Prostate gland (tissue), 2 donors: ENCODE data around the gene HNRNPA3. TPM values are rescaled to one million over a fixed set of nuclear protein-coding genes. Genes with fewer than 3 reads are reported as not detected.

Experiments used
- DNase-seq: peaks from one replicate; pipeline ENCODE4 v3.0.0-alpha.2; 2019; ENCODE audit warnings: low spot score
- H3K27ac ChIP-seq, 2 donors: fragments of 200-600 bp; sonication (generic); 2 replicates each; pipeline ENCODE4 v1.5.1; 2017 to 2019
- H3K27me3 ChIP-seq: fragments of 200-600 bp; sonication (generic); replicated peaks from 2 replicates; pipeline ENCODE4 v1.5.1; 2019; ENCODE audit not compliant: insufficient read depth
- H3K36me3 ChIP-seq, 2 donors: fragments of 200-600 bp; sonication (generic); 1 replicate in 1 of 2; 2 replicates in 1 of 2; pipeline versions ENCODE4 v1.5.1 to v1.8.1; 2017 to 2019
- H3K4me1 ChIP-seq: fragments of 200-600 bp; sonication (generic); replicated peaks from 2 replicates; pipeline ENCODE4 v1.5.1; 2019
- H3K4me3 ChIP-seq, 2 donors: fragments of 200-600 bp; sonication (generic); 2 replicates each; pipeline ENCODE4 v1.5.1; 2017 to 2019
- H3K9me3 ChIP-seq: fragments of 200-600 bp; sonication (generic); 2 replicates; pipeline ENCODE4 v1.5.1; 2017
- POLR2A ChIP-seq: fragments of 450-650 bp; IDR thresholded peaks from one replicate; pipeline ENCODE4 v1.6.1; 2016; ENCODE audit warnings: antibody characterized with exemption, mild to moderate bottlenecking
- POLR2AphosphoS5 ChIP-seq: sonication (generic); formaldehyde crosslinking; IDR thresholded peaks from one replicate; pipeline ENCODE4 v1.6.1; 2017; ENCODE audit warnings: antibody characterized with exemption
- WGBS: methylation state at CpG from one replicate; pipeline ENCODE4 v1.1.5; 2018; 5-methylcytosine and 5-hydroxymethylcytosine counted together
- intact Hi-C: fragments of 100-400 bp; cut with DNase I; formaldehyde crosslinking; loops from one replicate; pipeline ENCODE4 v1.14.2; 2022
- total RNA-seq, 2 donors: library from RNA; depleted of rRNA; stranded (reverse); fragments of >200 nt; gene quantifications; one replicate each; pipeline ENCODE4 v1.1.0, GENCODE V29; 2016
- TF ChIP-seq, protein P1 (sequence below), 4 experiments: fragments of 200-600 bp in 2 of 4; fragments of 450-650 bp in 2 of 4; sonication (generic) in 2 of 4; IDR thresholded peaks; 1 replicate in 3 of 4; 2 replicates in 1 of 4; pipeline ENCODE4 v1.5.1; 2016 to 2019; ENCODE audit warnings: antibody characterized with exemption in 4 of 4, mild to moderate bottlenecking in 2 of 4, moderate library complexity in 2 of 4

The HNRNPA3 gene
- total RNA-seq, 2 donors from 2014 or later: 56.5 to 57.0 TPM

DNA sequence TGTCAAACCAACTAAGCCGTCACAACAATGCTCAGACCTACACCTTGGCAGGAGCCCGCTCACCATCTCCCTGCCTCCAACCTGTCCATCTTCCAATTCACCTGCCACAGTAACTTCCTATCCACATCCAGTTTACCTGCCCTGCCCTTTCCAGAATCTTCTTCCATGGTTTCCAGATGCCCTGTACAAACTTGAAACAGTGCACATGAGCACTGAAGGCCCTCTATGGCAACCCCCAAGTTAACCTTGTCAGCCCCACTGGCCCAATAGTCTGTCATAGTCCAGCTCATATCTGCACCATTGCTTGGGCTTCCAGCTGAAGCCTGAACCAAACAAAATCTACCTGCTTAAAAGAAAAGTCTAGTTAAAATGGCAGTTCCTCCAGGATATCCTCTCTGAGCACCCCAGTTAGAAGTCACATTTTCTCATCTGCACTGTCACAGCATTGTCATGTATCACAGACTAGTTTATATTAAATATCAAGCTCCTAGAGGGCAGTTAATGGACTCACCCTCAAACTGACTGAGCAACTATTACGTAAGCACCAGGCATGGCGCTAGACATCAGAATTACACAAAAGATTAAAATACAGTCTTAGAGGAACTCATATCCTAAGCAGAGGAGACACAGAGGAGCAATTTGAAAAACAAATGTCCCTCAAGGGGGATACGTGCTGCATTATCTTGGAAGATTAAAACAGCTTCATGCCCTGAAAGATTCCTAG, 40.4 kb downstream of the HNRNPA3 start:
- intact Hi-C loops: no loop called here
- TF ChIP-seq POLR2A: no peak
- TF ChIP-seq, protein P1, sequence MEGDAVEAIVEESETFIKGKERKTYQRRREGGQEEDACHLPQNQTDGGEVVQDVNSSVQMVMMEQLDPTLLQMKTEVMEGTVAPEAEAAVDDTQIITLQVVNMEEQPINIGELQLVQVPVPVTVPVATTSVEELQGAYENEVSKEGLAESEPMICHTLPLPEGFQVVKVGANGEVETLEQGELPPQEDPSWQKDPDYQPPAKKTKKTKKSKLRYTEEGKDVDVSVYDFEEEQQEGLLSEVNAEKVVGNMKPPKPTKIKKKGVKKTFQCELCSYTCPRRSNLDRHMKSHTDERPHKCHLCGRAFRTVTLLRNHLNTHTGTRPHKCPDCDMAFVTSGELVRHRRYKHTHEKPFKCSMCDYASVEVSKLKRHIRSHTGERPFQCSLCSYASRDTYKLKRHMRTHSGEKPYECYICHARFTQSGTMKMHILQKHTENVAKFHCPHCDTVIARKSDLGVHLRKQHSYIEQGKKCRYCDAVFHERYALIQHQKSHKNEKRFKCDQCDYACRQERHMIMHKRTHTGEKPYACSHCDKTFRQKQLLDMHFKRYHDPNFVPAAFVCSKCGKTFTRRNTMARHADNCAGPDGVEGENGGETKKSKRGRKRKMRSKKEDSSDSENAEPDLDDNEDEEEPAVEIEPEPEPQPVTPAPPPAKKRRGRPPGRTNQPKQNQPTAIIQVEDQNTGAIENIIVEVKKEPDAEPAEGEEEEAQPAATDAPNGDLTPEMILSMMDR (IDR thresholded peaks at IDR 0.05): no peak
- no peak for TF ChIP-seq POLR2AphosphoS5
- peaks cover 14% of the 10 kb centered on the region for H3K4me1 ChIP-seq

DNA sequence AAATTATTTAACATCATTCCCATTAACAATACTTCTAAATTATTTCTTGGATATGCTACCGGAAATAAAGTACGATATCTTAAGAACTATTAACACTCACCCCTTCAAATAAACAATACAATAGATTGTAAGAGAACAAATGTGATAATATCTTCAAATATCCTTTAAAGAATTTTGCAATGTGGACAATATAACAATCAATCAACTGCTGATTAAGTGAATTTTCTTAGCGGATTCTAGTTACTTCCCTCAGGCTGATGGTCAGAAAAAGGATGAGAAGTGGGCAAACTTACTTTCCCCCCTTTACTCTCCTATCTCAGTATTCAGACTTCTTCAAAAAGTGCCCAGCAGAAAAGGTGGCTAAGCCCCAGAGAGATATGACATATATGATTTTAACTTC, 41.1 kb downstream of the HNRNPA3 start:
- H3K9me3 ChIP-seq: no peaks in the 10 kb centered on the region
- peaks cover 14% of the 10 kb centered on the region for H3K4me1 ChIP-seq
- WGBS: 31% methylated on average over 3 of the region's 3 CpGs
- intact Hi-C loops: no loop called here
- no peak for DNase-seq
- no peaks in the 10 kb centered on the region for H3K36me3 ChIP-seq
- no peak overlapping the region for H3K27ac ChIP-seq
- TF ChIP-seq POLR2AphosphoS5 (no peak), POLR2A (no peak)
- TF ChIP-seq, protein P1 (IDR thresholded peaks at IDR 0.05): no peak
- H3K27me3 ChIP-seq: no peaks in the 10 kb centered on the region
- no peak overlapping the region for H3K4me3 ChIP-seq

More for the DNA sequence above, 40.4 kb downstream of the HNRNPA3 start:
- no peaks in the 10 kb centered on the region for H3K36me3 ChIP-seq
- WGBS: 86% methylated on average over 5 of the region's 5 CpGs
- no peak overlapping the region for H3K4me3 ChIP-seq
- no peak for DNase-seq
- H3K27me3 ChIP-seq: no peaks in the 10 kb centered on the region
- no peaks in the 10 kb centered on the region for H3K9me3 ChIP-seq
- H3K27ac ChIP-seq: no peak overlapping the region

DNA sequence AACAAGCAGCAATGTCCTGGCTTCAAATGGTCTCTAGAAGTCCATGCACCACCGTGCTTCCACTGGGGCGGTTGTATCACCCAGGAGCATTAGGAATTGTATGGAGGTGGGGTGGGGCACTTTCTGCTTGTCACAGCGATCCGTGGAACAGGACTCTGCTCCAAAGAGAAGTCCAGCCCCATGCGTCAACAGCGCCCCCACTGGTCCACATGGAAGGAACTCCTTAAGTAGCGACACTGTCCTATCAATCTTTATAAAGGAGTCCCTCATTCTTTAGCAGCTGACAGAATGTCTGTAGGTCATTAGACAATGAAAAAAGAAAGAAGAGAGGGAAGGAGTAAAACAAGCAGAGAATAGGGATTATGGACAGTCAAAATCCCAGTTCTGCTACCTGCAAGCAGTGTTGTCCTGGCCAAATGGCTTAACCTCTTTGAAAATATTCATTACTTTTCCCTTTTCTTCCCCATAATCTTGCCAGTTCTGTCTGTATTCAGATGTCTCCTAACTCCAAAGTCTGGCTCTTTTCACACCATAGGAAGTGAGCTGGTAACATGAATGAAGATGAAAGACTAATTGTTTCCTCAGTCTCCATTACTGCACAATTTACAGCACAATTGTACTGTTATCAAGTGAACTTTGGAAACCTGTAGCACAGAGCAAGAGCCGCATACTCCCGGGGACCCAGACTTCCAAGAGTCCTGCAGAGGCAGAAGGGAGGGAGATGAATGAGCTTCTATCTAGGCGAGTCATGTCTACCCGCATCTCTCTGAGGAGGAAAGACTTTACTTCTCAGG, 42.0 kb downstream of the HNRNPA3 start:
- Histone ChIP-seq H3K9me3 (no peaks in the 10 kb centered on the region), H3K36me3 (no peaks in the 10 kb centered on the region), H3K27me3 (no peaks in the 10 kb centered on the region), H3K27ac (no peak overlapping the region), H3K4me1 (peaks cover 14% of the 10 kb centered on the region), H3K4me3 (no peak overlapping the region)
- DNase-seq: no peak
- TF ChIP-seq POLR2A (no peak), POLR2AphosphoS5 (no peak)
- TF ChIP-seq, protein P1 (IDR thresholded peaks at IDR 0.05): no peak
- 58% methylated on average over 11 of the region's 11 CpGs for WGBS
- intact Hi-C loops: no loop called here

DNA sequence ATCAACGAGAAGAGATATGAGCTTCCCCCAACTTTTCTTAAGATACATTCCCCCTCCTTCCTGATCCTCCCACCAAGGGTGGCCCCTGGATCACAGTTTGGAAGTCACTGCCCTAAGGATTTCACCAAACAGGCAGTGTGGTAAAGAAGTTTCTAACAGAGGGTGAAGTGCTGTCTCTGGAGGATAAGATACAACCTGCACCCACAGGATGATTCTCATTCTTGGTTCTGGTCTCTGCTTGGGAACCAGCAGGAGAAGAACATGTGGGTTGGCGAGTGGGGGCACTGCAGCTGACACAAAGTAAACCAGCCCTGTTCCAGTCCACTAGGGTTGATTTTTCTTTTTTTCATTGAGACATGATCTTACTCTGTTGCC, 42.6 kb downstream of the HNRNPA3 start:
- Histone ChIP-seq H3K4me3 (no peak overlapping the region), H3K27ac (no peak overlapping the region), H3K9me3 (no peaks in the 10 kb centered on the region), H3K4me1 (peaks cover 14% of the 10 kb centered on the region), H3K36me3 (no peaks in the 10 kb centered on the region), H3K27me3 (no peaks in the 10 kb centered on the region)
- intact Hi-C loops: no loop called here
- WGBS: 71% methylated on average over 2 of the region's 2 CpGs
- no peak for DNase-seq
- TF ChIP-seq, protein P1 (IDR thresholded peaks at IDR 0.05): no peak
- TF ChIP-seq POLR2A (no peak), POLR2AphosphoS5 (no peak)
